ENCODE results near the gene ASNS. TPM values are rescaled to one million over a fixed set of nuclear protein-coding genes. Genes with fewer than 3 reads are reported as not detected.

Gene ASNS, protein sequence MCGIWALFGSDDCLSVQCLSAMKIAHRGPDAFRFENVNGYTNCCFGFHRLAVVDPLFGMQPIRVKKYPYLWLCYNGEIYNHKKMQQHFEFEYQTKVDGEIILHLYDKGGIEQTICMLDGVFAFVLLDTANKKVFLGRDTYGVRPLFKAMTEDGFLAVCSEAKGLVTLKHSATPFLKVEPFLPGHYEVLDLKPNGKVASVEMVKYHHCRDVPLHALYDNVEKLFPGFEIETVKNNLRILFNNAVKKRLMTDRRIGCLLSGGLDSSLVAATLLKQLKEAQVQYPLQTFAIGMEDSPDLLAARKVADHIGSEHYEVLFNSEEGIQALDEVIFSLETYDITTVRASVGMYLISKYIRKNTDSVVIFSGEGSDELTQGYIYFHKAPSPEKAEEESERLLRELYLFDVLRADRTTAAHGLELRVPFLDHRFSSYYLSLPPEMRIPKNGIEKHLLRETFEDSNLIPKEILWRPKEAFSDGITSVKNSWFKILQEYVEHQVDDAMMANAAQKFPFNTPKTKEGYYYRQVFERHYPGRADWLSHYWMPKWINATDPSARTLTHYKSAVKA
- total RNA-seq, result 23.1 and 28.1 TPM in 2 replicates

DNA sequence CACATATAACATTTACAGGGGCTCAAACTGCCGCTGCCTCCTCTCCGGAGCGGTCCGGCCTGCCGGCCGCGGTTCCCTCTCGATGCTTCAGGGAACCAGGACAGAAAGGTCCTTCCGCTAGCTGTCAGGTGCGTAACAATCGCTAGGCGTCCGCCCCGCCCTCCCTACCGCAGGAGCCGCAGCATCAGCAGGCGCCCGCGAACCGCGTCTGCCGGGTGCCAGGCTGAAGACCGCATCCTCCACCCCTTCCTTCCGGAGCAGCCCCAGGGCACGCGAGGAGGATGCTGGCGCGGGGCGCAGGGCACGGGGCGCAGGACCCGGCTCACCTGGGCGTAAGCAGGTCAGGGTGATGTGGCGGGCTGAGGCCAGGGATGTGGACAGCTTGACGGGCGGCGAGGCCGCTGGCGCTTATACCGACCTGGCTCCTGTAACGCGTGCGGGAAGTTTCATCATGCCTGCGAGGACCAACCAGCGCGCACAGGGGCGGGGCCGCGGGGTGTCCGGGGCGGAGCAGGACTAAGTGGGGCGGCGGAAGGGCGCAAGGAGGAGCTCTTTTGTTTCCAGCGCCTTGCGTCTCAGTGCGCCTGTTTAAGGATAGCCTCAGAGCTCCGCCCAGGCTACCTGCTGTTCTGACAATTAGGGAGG lies at the start of gene ASNS:
ASNS (minus strand) TSS at position 384 of the 645 bp plus-strand sequence. CDS start 3,252 bp downstream, outside the sequence.

Other genes with a start within 250 kb of the ASNS start
- gene TAC1, start 140.3 kb downstream of the ASNS start, total RNA-seq, result not detected in 2 replicates
- gene OCM2, start 117.8 kb upstream of the ASNS start, total RNA-seq, result not detected in 2 replicates
- 12.6 and 15.8 TPM in 2 replicates for gene LMTK2, start 234.5 kb upstream of the ASNS start, total RNA-seq